GM19193 (cell line): ENCODE measurements around the gene PNN.

Experiments used
- POLR2A ChIP-seq: IDR thresholded peaks from 4 replicates; pipeline ENCODE4 v1.6.1; 2011; ENCODE audit not compliant: insufficient read depth, insufficient read length; ENCODE audit errors: extremely low read depth

PNN gene

GRCh38 chr14:39228044-39228443 lies 53.0 kb downstream of the PNN start:
- TF ChIP-seq POLR2A: no peak

DNA sequence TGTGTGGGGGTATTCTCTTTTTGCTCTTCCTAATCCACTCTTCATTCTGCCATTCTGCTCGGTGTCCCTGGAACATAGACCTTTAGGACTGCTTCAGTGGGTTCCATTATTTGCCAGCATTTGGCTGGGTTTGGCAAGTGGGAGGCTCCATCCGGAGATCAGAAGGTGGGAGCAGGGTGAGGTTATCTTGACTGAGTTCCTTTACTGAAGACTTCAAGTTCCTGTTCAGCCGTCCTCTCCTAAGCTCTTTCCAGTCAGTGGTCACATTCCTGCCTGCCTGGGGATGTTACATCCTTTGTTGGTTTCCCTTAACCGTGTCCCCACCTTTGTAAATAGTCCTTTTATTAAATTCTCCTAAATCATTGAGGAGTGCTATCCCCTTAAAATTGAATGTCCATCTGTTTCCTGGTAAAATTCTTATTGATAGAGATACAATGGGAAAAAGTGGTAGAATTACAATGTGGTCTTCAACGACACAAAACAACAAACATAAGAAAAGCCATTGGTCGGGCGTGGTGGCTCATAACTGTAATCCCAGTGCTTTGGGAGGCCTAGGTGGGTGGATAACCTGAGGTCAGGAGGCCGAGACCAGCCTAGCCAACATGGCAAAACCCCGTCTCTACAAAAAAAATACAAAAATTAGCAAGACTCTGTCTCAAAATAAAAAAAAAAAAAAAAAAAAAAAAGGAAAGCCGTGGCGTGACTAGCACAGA lies 53.6 kb downstream of the PNN start:
- no peak for TF ChIP-seq POLR2A

DNA sequence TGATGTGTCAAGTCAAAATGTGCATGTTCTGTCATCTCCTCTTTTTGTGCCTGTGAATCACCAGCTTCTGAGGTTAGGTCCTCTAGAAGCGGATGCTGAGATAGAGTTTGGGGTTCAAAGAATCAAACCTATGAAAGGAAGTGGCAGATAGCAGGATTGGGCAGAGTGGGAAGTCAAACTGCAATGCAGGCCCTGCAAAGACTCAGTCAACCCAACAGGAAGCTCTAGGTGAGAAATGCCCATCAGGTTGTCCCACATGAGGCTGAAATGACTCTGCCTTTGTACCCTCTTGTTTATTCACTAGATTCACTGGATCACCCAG lies 54.1 kb downstream of the PNN start:
- TF ChIP-seq POLR2A: no peak

- no peak for TF ChIP-seq POLR2A
Observed at GRCh38 chr14:39229601-39230110, 54.6 kb downstream of the PNN start.

DNA sequence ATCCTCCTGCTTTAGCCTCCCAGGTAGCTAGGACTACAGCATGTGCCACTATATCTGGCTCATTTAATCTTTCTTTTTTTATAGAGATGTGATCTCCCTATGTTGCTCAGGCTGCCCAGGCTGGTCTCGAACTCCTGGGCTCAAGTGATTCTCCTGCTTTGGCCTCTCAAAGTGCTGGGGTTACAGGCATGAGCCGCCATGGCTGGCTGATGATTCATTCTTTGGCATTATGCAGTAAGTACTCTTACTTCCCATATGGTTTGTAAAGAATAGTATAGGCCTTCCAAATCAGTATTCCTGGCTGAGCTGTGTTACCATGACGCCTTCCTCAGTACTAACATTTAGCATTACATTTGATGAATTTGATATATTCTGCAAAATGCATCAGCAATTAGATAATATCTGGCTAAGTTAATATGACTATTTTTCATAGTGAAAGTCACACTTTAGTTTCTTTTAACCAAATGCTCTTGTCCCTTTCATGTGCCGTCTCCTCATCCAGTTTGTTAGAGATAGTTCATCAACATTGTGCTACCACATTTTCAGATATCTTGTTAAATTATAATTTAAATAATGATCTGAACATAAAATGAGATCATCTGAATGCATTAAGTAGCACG lies 55.5 kb downstream of the PNN start:
- TF ChIP-seq POLR2A: no peak
